OCI-LY1 (cell line): ENCODE measurements around the gene BPIFB2.

Source experiments
- H2AFZ ChIP-seq: fragments of 200-600 bp; sonication (generic), shearing (Covaris generic); 2 replicates; pipeline ENCODE4 v1.6.0; 2014; ENCODE audit warnings: antibody characterized with exemption, mild to moderate bottlenecking, low read length
- H3F3A ChIP-seq: fragments of 200-600 bp; sonication (generic), shearing (Covaris generic); 2 replicates; pipeline ENCODE4 v1.6.0; 2014; ENCODE audit warnings: mild to moderate bottlenecking, antibody characterized with exemption, low read length, moderate library complexity; ENCODE audit not compliant: insufficient read depth
- H3K27ac ChIP-seq: fragments of 200-600 bp; sonication (generic); 2 replicates; pipeline ENCODE4 v1.5.1; 2014; ENCODE audit warnings: low read length, mixed run types, mild to moderate bottlenecking, low read depth; ENCODE audit not compliant: poor library complexity, severe bottlenecking
- H3K27me3 ChIP-seq: fragments of 200-600 bp; sonication (generic); 2 replicates; pipeline ENCODE4 v1.6.0; 2014; ENCODE audit warnings: antibody characterized with exemption, mild to moderate bottlenecking, low read length, moderate library complexity; ENCODE audit not compliant: insufficient read depth
- H3K36me3 ChIP-seq: fragments of 200-600 bp; sonication (generic); 2 replicates; pipeline ENCODE4 v1.6.1; 2014; ENCODE audit warnings: mild to moderate bottlenecking, antibody characterized with exemption, low read length, moderate library complexity, mixed read lengths; ENCODE audit not compliant: insufficient read depth
- H3K4me1 ChIP-seq: fragments of 200-600 bp; sonication (generic); 2 replicates; pipeline ENCODE4 v1.5.1; 2014; ENCODE audit warnings: mild to moderate bottlenecking, low read length, moderate library complexity; ENCODE audit not compliant: insufficient read depth, severe bottlenecking
- H3K4me2 ChIP-seq: fragments of 200-600 bp; sonication (generic), shearing (Covaris generic); 2 replicates; pipeline ENCODE4 v1.6.1; 2014; ENCODE audit warnings: low read length
- H3K4me3 ChIP-seq: fragments of 200-600 bp; sonication (generic); 2 replicates; pipeline ENCODE4 v1.5.1; 2014; ENCODE audit warnings: low read length, low read depth, mild to moderate bottlenecking, mixed read lengths; ENCODE audit not compliant: poor library complexity, severe bottlenecking
- H3K79me2 ChIP-seq: fragments of 200-600 bp; shearing (Covaris generic); 2 replicates; pipeline ENCODE4 v1.6.1; 2016; ENCODE audit warnings: mixed run types, low read length, mixed read lengths; ENCODE audit not compliant: insufficient read depth
- H3K9ac ChIP-seq: fragments of 200-600 bp; sonication (generic), shearing (Covaris generic); 2 replicates; pipeline ENCODE4 v1.6.1; 2014; ENCODE audit warnings: mild to moderate bottlenecking, low read length, mixed read lengths
- H3K9me2 ChIP-seq: fragments of 200-600 bp; sonication (generic), shearing (Covaris generic); 2 replicates; pipeline ENCODE4 v1.6.1; 2014; ENCODE audit warnings: low read depth, mild to moderate bottlenecking, low read length, mixed read lengths
- H3K9me3 ChIP-seq: fragments of 200-600 bp; shearing (Covaris generic); 2 replicates; pipeline ENCODE4 v1.6.1; 2014; ENCODE audit warnings: low read length, mixed read lengths
- H4K20me1 ChIP-seq: fragments of 200-600 bp; sonication (generic), shearing (Covaris generic); 2 replicates; pipeline ENCODE4 v1.6.0; 2016; ENCODE audit warnings: mild to moderate bottlenecking, low read length; ENCODE audit not compliant: insufficient read depth
- CTCF ChIP-seq: fragments of 200-600 bp; sonication (generic), shearing (Covaris generic); IDR thresholded peaks from 2 replicates; pipeline ENCODE4 v1.5.1; 2017; ENCODE audit warnings: mild to moderate bottlenecking, antibody characterized with exemption, low read length, moderate library complexity, mixed read lengths
- EZH2 ChIP-seq: fragments of 200-600 bp; sonication (generic), shearing (Covaris generic); IDR thresholded peaks from 2 replicates; pipeline ENCODE4 v1.8.0; 2017; ENCODE audit warnings: borderline replicate concordance, mixed run types, mild to moderate bottlenecking, antibody characterized with exemption, low read length, moderate library complexity, mixed read lengths

BPIFB2 gene

GRCh38 chr20:32991792-32992641 is 15.5 kb upstream of the BPIFB2 start:
- H3K79me2 ChIP-seq = no peaks in the 10 kb centered on the region
- H3K4me1 ChIP-seq = no peaks in the 10 kb centered on the region
- TF ChIP-seq EZH2 = no peak
- TF ChIP-seq CTCF = no peak
- no peaks in the 10 kb centered on the region; the same call in 1 of the 2 replicates for H3K27me3 ChIP-seq
- no peak overlapping the region for H3K27ac ChIP-seq
- H2AFZ ChIP-seq = no peak overlapping the region
- H3F3A ChIP-seq = no peaks in the 10 kb centered on the region
- no peak overlapping the region for H3K4me2 ChIP-seq
- H3K9ac ChIP-seq = no peak overlapping the region
- H3K36me3 ChIP-seq = no peaks in the 10 kb centered on the region; the same call in 1 of the 2 replicates
- peaks cover 9% of the 10 kb centered on the region; the same call in 1 of the 2 replicates for H3K9me3 ChIP-seq
- H4K20me1 ChIP-seq = no peaks in the 10 kb centered on the region
- no peaks in the 10 kb centered on the region for H3K9me2 ChIP-seq
- no peak overlapping the region for H3K4me3 ChIP-seq

- Histone ChIP-seq H3K9me3 (peaks cover 9% of the 10 kb centered on the region; the same call in 1 of the 2 replicates), H3K4me3 (no peak overlapping the region), H3K9me2 (no peaks in the 10 kb centered on the region), H3K4me1 (no peaks in the 10 kb centered on the region), H4K20me1 (no peaks in the 10 kb centered on the region), H3K27me3 (no peaks in the 10 kb centered on the region; the same call in 1 of the 2 replicates), H3K4me2 (no peak overlapping the region), H2AFZ (no peak overlapping the region), H3K36me3 (no peaks in the 10 kb centered on the region; the same call in 1 of the 2 replicates), H3K79me2 (no peaks in the 10 kb centered on the region), H3K9ac (no peak overlapping the region), H3F3A (no peaks in the 10 kb centered on the region), H3K27ac (no peak overlapping the region)
- TF ChIP-seq EZH2 (no peak), CTCF (no peak)
Observed at GRCh38 chr20:32993496-32994050, 13.9 kb upstream of the BPIFB2 start.

GRCh38 chr20:32995802-32996201 is 11.7 kb upstream of the BPIFB2 start:
- Histone ChIP-seq H3K4me1 (no peaks in the 10 kb centered on the region), H4K20me1 (no peaks in the 10 kb centered on the region), H3K27me3 (peaks cover 4% of the 10 kb centered on the region; the same call in 1 of the 2 replicates), H3K4me3 (no peak overlapping the region), H3F3A (no peaks in the 10 kb centered on the region), H3K9me2 (no peaks in the 10 kb centered on the region), H3K79me2 (no peaks in the 10 kb centered on the region), H2AFZ (no peak overlapping the region), H3K27ac (no peak overlapping the region), H3K4me2 (no peak overlapping the region), H3K9me3 (peaks cover 9% of the 10 kb centered on the region; the same call in 1 of the 2 replicates), H3K36me3 (no peaks in the 10 kb centered on the region; the same call in 1 of the 2 replicates), H3K9ac (no peak overlapping the region)
- no peak for TF ChIP-seq CTCF
- no peak for TF ChIP-seq EZH2
